OCI-LY3 (cell line): ENCODE data around the gene CACNA1I.

Experiments used
- H2AFZ ChIP-seq: fragments of 200-600, 300-600 bp; shearing (Covaris generic); 2 replicates; pipeline ENCODE4 v1.6.0; 2014; ENCODE audit warnings: antibody characterized with exemption, low read depth, low read length
- H3K27ac ChIP-seq: fragments of 200-600, 300-600 bp; sonication (generic); 2 replicates; pipeline ENCODE4 v1.5.1; 2014; ENCODE audit warnings: mild to moderate bottlenecking, low read length, moderate library complexity, mixed read lengths
- H3K27me3 ChIP-seq: fragments of 200-600, 300-600 bp; sonication (generic); 2 replicates; pipeline ENCODE4 v1.6.1; 2014; ENCODE audit warnings: low read depth, low read length, mixed read lengths
- H3K36me3 ChIP-seq: fragments of 200-600, 300-600 bp; sonication (generic); replicated peaks from 2 replicates; pipeline ENCODE3; 2014; ENCODE audit warnings: low read depth, low read length, mixed read lengths
- H3K4me1 ChIP-seq: fragments of 300-600, 200-600 bp; sonication (generic); 2 replicates; pipeline ENCODE4 v1.6.1; 2014; ENCODE audit warnings: low read length, mixed read lengths
- H3K4me2 ChIP-seq: fragments of 200-600, 300-600 bp; sonication (generic); 2 replicates; pipeline ENCODE4 v1.6.1; 2014; ENCODE audit warnings: low read length, mixed read lengths
- H3K4me3 ChIP-seq: fragments of 300-600, 200-600 bp; sonication (generic); 2 replicates; pipeline ENCODE4 v1.5.1; 2014; ENCODE audit warnings: antibody characterized with exemption, mild to moderate bottlenecking, low read length, moderate library complexity
- H3K79me2 ChIP-seq: fragments of 300-600, 200-600 bp; shearing (Covaris generic); 2 replicates; pipeline ENCODE4 v1.6.1; 2014; ENCODE audit warnings: mild to moderate bottlenecking, low read length, mixed read lengths
- H3K9ac ChIP-seq: fragments of 300-600, 200-600 bp; shearing (Covaris generic); 2 replicates; pipeline ENCODE4 v1.6.0; 2014; ENCODE audit warnings: mild to moderate bottlenecking, low read length, moderate library complexity
- H3K9me3 ChIP-seq: fragments of 200-600, 300-600 bp; shearing (Covaris generic); 2 replicates; pipeline ENCODE4 v1.6.1; 2014; ENCODE audit warnings: low read length, mixed read lengths; ENCODE audit not compliant: insufficient read depth
- H4K20me1 ChIP-seq: fragments of 200-600, 300-600 bp; sonication (generic); 2 replicates; pipeline ENCODE4 v1.6.1; 2016; ENCODE audit warnings: low read length, mixed read lengths; ENCODE audit not compliant: insufficient read depth
- CTCF ChIP-seq: fragments of 200-600, 300-600 bp; sonication (generic); IDR thresholded peaks from 2 replicates; pipeline ENCODE4 v1.5.1; 2014; ENCODE audit warnings: antibody characterized with exemption, low read length, low read depth
- EZH2phosphoT487 ChIP-seq: fragments of 200-600 bp; shearing (Covaris generic); IDR thresholded peaks from 2 replicates; pipeline ENCODE4 v1.6.1; 2018; ENCODE audit warnings: antibody characterized with exemption, mixed run types, low read depth

Gene CACNA1I

GRCh38 chr22:39703091-39703490 is 132.5 kb downstream of the CACNA1I start:
- no peak overlapping the region for H3K4me3 ChIP-seq
- no peaks in the 10 kb centered on the region for H3K4me1 ChIP-seq
- no peaks in the 10 kb centered on the region for H4K20me1 ChIP-seq
- H3K27me3 ChIP-seq = peaks cover 18% of the 10 kb centered on the region
- no peak for TF ChIP-seq CTCF
- TF ChIP-seq EZH2phosphoT487 = no peak
- H3K9me3 ChIP-seq = no peaks in the 10 kb centered on the region
- no peak overlapping the region for H2AFZ ChIP-seq
- no peak overlapping the region for H3K9ac ChIP-seq
- no peaks in the 10 kb centered on the region for H3K36me3 ChIP-seq
- no peaks in the 10 kb centered on the region for H3K79me2 ChIP-seq
- no peak overlapping the region for H3K27ac ChIP-seq
- no peak overlapping the region for H3K4me2 ChIP-seq

- Histone ChIP-seq H3K4me1 (no peaks in the 10 kb centered on the region), H3K27ac (no peak overlapping the region), H2AFZ (no peak overlapping the region), H3K9me3 (no peaks in the 10 kb centered on the region), H3K27me3 (peaks cover 18% of the 10 kb centered on the region), H3K36me3 (no peaks in the 10 kb centered on the region), H3K4me2 (no peak overlapping the region), H3K79me2 (no peaks in the 10 kb centered on the region), H3K9ac (no peak overlapping the region), H4K20me1 (no peaks in the 10 kb centered on the region), H3K4me3 (no peak overlapping the region)
- no peak for TF ChIP-seq EZH2phosphoT487
- no peak for TF ChIP-seq CTCF
Measured at GRCh38 chr22:39703928-39704639, 133.5 kb downstream of the CACNA1I start.

GRCh38 chr22:39705386-39705785 is 134.8 kb downstream of the CACNA1I start:
- H3K4me3 ChIP-seq = no peak overlapping the region
- TF ChIP-seq CTCF (no peak), EZH2phosphoT487 (no peak)
- H3K36me3 ChIP-seq = no peaks in the 10 kb centered on the region
- H3K79me2 ChIP-seq = no peaks in the 10 kb centered on the region
- H3K27me3 ChIP-seq = peaks cover 29% of the 10 kb centered on the region
- H3K9me3 ChIP-seq = no peaks in the 10 kb centered on the region
- H4K20me1 ChIP-seq = no peaks in the 10 kb centered on the region
- H3K4me1 ChIP-seq = no peaks in the 10 kb centered on the region
- no peak overlapping the region for H3K4me2 ChIP-seq
- H2AFZ ChIP-seq = no peak overlapping the region
- H3K27ac ChIP-seq = no peak overlapping the region
- H3K9ac ChIP-seq = no peak overlapping the region

- no peaks in the 10 kb centered on the region for H3K9me3 ChIP-seq
- H3K4me1 ChIP-seq = no peaks in the 10 kb centered on the region
- no peak overlapping the region for H3K27ac ChIP-seq
- H2AFZ ChIP-seq = no peak overlapping the region
- no peaks in the 10 kb centered on the region for H3K79me2 ChIP-seq
- H3K4me2 ChIP-seq = no peak overlapping the region
- no peak overlapping the region for H3K9ac ChIP-seq
- H3K36me3 ChIP-seq = no peaks in the 10 kb centered on the region
- H4K20me1 ChIP-seq = no peaks in the 10 kb centered on the region
- no peak overlapping the region for H3K4me3 ChIP-seq
- peaks cover 31% of the 10 kb centered on the region for H3K27me3 ChIP-seq
- no peak for TF ChIP-seq CTCF
- TF ChIP-seq EZH2phosphoT487 = no peak
Measured at GRCh38 chr22:39706376-39707140, 136.0 kb downstream of the CACNA1I start.
